Activated T-cell treated with anti-CD3 and anti-CD28 coated beads, Interleukin-2, amount 50 U/mL, for 48 hours (primary cell): ENCODE data around the gene DNHD1.

ENCODE experiments used
- DNase-seq, 2 experiments: peaks; one replicate each; pipeline ENCODE4 v3.0.0-alpha.2; 2020

DNHD1 gene

GRCh38 chr11:6615882-6616585 lies 119.0 kb downstream of the DNHD1 start:
- DNase-seq: no peak

- no peak for DNase-seq
Observed at GRCh38 chr11:6616596-6617250, 119.6 kb downstream of the DNHD1 start.

GRCh38 chr11:6617315-6617781 lies 120.3 kb downstream of the DNHD1 start:
- no peak for DNase-seq

- DNase-seq: peak; percentile 59 to 61
Observed at GRCh38 chr11:6618117-6619003, 121.3 kb downstream of the DNHD1 start.

- peak; percentile 95 for DNase-seq
Observed at GRCh38 chr11:6619004-6619745, 122.1 kb downstream of the DNHD1 start, which contains the start of gene TPP1. TPP1 (minus strand) TSS chr11:6619422; CDS start chr11:6619400, 22 bp downstream.

GRCh38 chr11:6620636-6621035 lies 123.6 kb downstream of the DNHD1 start:
- no peak for DNase-seq
